Activated naive CD4-positive, alpha-beta T cell treated with Interleukin-2 at 50 U/mL for 16 hours (primary cell): ENCODE measurements around the gene IMMP2L.
"Not testable (repeated sequence)": the region's sequence is repeated elsewhere in the genome, so short reads cannot be mapped to it uniquely, and the experiment has no call there.

Source experiments
- DNase-seq: peaks from one replicate; pipeline ENCODE4 v3.0.0-alpha.2; 2020

Gene IMMP2L

GRCh38 chr7:111092406-111093236, 469.7 kb downstream of the IMMP2L start:
- DNase-seq: no peak

- no peak for DNase-seq
These were observed 470.5 kb downstream of the IMMP2L start for GRCh38 chr7:111091593-111092358.

- peak; percentile 12 for DNase-seq
These were observed 471.4 kb downstream of the IMMP2L start, which contains the start of gene LRRN3 for GRCh38 chr7:111090846-111091245. Gene LRRN3, plus strand, starts transcription at chr7:111091127. Its CDS starts 31,646 bp downstream, at chr7:111122773.

- no peak for DNase-seq
These were observed 472.4 kb downstream of the IMMP2L start for GRCh38 chr7:111089822-111090426.

GRCh38 chr7:111088328-111088727, 474.0 kb downstream of the IMMP2L start:
- DNase-seq: no peak

- DNase-seq: no peak
These were observed 475.8 kb downstream of the IMMP2L start for GRCh38 chr7:111086532-111086931.

- no peak for DNase-seq
These were observed 476.9 kb downstream of the IMMP2L start for GRCh38 chr7:111085356-111085755.

- DNase-seq: peak; percentile 53
These were observed 478.9 kb downstream of the IMMP2L start for GRCh38 chr7:111083413-111083812.

GRCh38 chr7:111082351-111082750, 479.9 kb downstream of the IMMP2L start:
- no peak for DNase-seq

- no peak for DNase-seq
These were observed 480.6 kb downstream of the IMMP2L start for GRCh38 chr7:111081546-111082267.

- DNase-seq: no peak
These were observed 481.7 kb downstream of the IMMP2L start for GRCh38 chr7:111080495-111081105.

GRCh38 chr7:111077001-111077400, 485.3 kb downstream of the IMMP2L start:
- DNase-seq: no peak

GRCh38 chr7:111076205-111076604, 486.1 kb downstream of the IMMP2L start:
- peak; percentile 15 for DNase-seq

GRCh38 chr7:111075498-111075897, 486.8 kb downstream of the IMMP2L start:
- DNase-seq: no peak

- DNase-seq: no peak
These were observed 487.5 kb downstream of the IMMP2L start for GRCh38 chr7:111074748-111075146.

- DNase-seq: no peak
These were observed 488.1 kb downstream of the IMMP2L start for GRCh38 chr7:111074071-111074747.

GRCh38 chr7:111072658-111073057, 489.6 kb downstream of the IMMP2L start:
- not testable (repeated sequence) for DNase-seq

GRCh38 chr7:111071556-111071955, 490.7 kb downstream of the IMMP2L start:
- no peak for DNase-seq

- no peak for DNase-seq
These were observed 493.7 kb downstream of the IMMP2L start for GRCh38 chr7:111068618-111069017.

- no peak for DNase-seq
These were observed 494.6 kb downstream of the IMMP2L start for GRCh38 chr7:111067682-111068081.

- no peak for DNase-seq
These were observed 495.0 kb downstream of the IMMP2L start for GRCh38 chr7:111067251-111067650.

- DNase-seq: no peak
These were observed 499.1 kb downstream of the IMMP2L start for GRCh38 chr7:111063166-111063565.
